Astrocyte (in vitro differentiated cells and primary cell): ENCODE measurements around the gene DNAJC8.

Experiments used
- EZH2 ChIP-seq: IDR thresholded peaks from 2 replicates; pipeline ENCODE4 v1.6.1; 2012; ENCODE audit warnings: mild to moderate bottlenecking, low read length, inconsistent platforms; ENCODE audit not compliant: insufficient read depth
- TF ChIP-seq, protein P1 (sequence below): IDR thresholded peaks from 2 replicates; pipeline ENCODE4 v1.5.1; 2011; ENCODE audit warnings: low read depth, mild to moderate bottlenecking, inconsistent platforms, low read length, moderate library complexity; ENCODE audit not compliant: insufficient read depth

DNA sequence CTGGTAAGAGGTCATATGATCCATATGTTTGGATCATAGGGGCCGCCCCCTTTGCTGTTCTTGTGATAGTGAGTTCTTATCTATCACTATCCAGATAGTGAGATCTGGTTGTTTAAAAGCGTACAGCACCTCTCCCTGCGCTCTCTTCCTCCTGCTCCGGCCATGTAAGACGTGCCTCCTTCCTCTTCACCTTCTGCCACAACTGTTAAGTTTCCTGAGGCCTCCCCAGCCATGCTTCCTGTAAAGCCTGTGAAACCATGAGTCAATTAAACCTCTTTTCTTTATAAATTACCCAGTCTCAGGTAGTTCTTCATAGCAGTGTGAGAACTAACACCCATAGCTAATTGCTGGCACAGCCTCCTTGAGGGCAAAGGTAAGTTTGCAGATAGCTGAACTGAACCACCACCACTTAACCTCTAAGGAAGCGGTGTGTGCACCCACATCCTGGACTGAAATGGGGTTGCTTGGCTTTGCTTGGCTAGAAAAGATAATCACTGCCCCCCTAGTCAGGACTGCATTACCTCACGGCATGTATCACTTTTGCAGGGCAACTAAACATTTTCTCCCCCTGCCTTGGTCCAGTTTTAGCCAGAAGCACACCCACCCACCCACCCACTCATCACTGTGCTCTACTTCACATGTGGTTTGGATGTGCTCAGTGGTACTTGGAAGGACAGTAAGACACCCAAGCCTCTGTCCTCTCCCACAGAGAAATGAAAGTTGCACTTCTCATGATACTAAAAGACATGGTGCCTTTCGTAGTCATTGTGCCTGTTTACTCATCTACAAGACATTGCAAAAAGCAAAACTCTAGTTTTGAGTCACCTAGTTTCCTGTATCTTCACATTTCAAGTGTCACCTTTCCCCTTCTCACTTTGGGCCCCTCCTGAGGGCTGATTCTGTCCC, 33.2 kb downstream of the DNAJC8 start:
- TF ChIP-seq, protein P1, sequence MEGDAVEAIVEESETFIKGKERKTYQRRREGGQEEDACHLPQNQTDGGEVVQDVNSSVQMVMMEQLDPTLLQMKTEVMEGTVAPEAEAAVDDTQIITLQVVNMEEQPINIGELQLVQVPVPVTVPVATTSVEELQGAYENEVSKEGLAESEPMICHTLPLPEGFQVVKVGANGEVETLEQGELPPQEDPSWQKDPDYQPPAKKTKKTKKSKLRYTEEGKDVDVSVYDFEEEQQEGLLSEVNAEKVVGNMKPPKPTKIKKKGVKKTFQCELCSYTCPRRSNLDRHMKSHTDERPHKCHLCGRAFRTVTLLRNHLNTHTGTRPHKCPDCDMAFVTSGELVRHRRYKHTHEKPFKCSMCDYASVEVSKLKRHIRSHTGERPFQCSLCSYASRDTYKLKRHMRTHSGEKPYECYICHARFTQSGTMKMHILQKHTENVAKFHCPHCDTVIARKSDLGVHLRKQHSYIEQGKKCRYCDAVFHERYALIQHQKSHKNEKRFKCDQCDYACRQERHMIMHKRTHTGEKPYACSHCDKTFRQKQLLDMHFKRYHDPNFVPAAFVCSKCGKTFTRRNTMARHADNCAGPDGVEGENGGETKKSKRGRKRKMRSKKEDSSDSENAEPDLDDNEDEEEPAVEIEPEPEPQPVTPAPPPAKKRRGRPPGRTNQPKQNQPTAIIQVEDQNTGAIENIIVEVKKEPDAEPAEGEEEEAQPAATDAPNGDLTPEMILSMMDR, result no peak
- TF ChIP-seq EZH2, result no peak
